Spleen (tissue), 11 donors: ENCODE measurements around the gene CARMIL3. TPM values are rescaled to one million over a fixed set of nuclear protein-coding genes. Genes with fewer than 3 reads are reported as not detected.
"Not testable (repeated sequence)": the region's sequence is repeated elsewhere in the genome, so short reads cannot be mapped to it uniquely, and the experiment has no call there.

ENCODE experiments used
- DNase-seq: peaks from one replicate; pipeline ENCODE4 v3.0.0-alpha.2; 2020
- H3K27ac ChIP-seq, 8 donors: fragments of 200-600 bp; sonication (generic) in 7 of 8; 1 replicate in 4 of 8; 2 replicates in 4 of 8; pipeline versions ENCODE4 v1.5.0 to v1.8.0; 2016 to 2021; ENCODE audit warnings: inconsistent platforms in 4 of 8, mild to moderate bottlenecking in 4 of 8, moderate library complexity in 1 of 8
- H3K27me3 ChIP-seq, 7 donors: fragments of 200-600 bp; sonication (generic) in 6 of 7; replicated peaks in 1 of 7; 1 replicate in 4 of 7; 2 replicates in 3 of 7; pipeline versions ENCODE4 v1.5.0 to v1.8.0; 2016 to 2021; ENCODE audit warnings: inconsistent platforms in 3 of 7, mild to moderate bottlenecking in 1 of 7
- H3K36me3 ChIP-seq, 6 donors: fragments of 200-600 bp; sonication (generic) in 5 of 6; 1 replicate in 4 of 6; 2 replicates in 2 of 6; pipeline versions ENCODE4 v1.5.0 to v1.8.0; 2016 to 2021; ENCODE audit warnings: inconsistent platforms in 2 of 6
- H3K4me1 ChIP-seq, 6 donors: fragments of 200-600 bp; sonication (generic) in 5 of 6; 1 replicate in 3 of 6; 2 replicates in 3 of 6; pipeline versions ENCODE4 v1.5.0 to v1.8.0; 2016 to 2021; ENCODE audit warnings: inconsistent platforms in 3 of 6
- H3K4me3 ChIP-seq, 8 donors: fragments of 200-600 bp; sonication (generic) in 7 of 8; 1 replicate in 4 of 8; 2 replicates in 4 of 8; pipeline versions ENCODE4 v1.5.0 to v1.8.0; 2016 to 2021; ENCODE audit warnings: inconsistent platforms in 4 of 8, mild to moderate bottlenecking in 4 of 8, moderate library complexity in 2 of 8
- H3K9me3 ChIP-seq, 8 donors: fragments of 200-600 bp; sonication (generic) in 7 of 8; 1 replicate in 4 of 8; 2 replicates in 4 of 8; pipeline versions ENCODE4 v1.5.0 to v1.8.0; 2016 to 2021; ENCODE audit warnings: inconsistent platforms in 4 of 8
- CTCF ChIP-seq, 11 experiments: fragments of 200-600 bp in 7 of 11; fragments of 450-650 bp in 4 of 11; sonication (generic) in 4 of 11; IDR thresholded peaks in 8 of 11; conservative IDR thresholded peaks in 3 of 11; 1 replicate in 7 of 11; 2 replicates in 4 of 11; pipeline versions ENCODE4 v1.4.0 to v1.8.0; 2016 to 2021; ENCODE audit warnings: antibody characterized with exemption in 11 of 11, inconsistent platforms in 4 of 11, mild to moderate bottlenecking in 1 of 11
- POLR2A ChIP-seq, 3 donors: fragments of 450-650 bp; IDR thresholded peaks; one replicate each; pipeline ENCODE4 v1.5.1; 2017; ENCODE audit warnings: antibody characterized with exemption in 3 of 3, mild to moderate bottlenecking in 1 of 3
- POLR2AphosphoS5 ChIP-seq, 3 donors: sonication (generic); formaldehyde crosslinking; IDR thresholded peaks; one replicate each; pipeline ENCODE4 v1.5.1; 2017; ENCODE audit warnings: antibody characterized with exemption in 3 of 3
- WGBS, 5 donors: extraction: QIAGEN DNeasy Blood & Tissue Kit in 3 of 5; methylation state at CpG; one replicate each; pipeline versions ENCODE4 v1.1.5 to v1.1.7; 2013 to 2018; 5-methylcytosine and 5-hydroxymethylcytosine counted together
- intact Hi-C: fragments of 100-400 bp; cut with DNase I; formaldehyde crosslinking; loops from one replicate; pipeline ENCODE4 v1.15.0; 2023; ENCODE audit warnings: low total_unique reads
- polyA plus RNA-seq, 3 donors: library from polyadenylated mRNA; stranded (reverse); fragments of 200-250 nt; gene quantifications; one replicate each; pipeline ENCODE4 v1.2.1, GENCODE V29; 2013
- total RNA-seq, 7 donors: library from RNA; depleted of rRNA in 3 of 7; stranded (reverse); fragments of >200 nt in 3 of 7; fragmentation: NEBNext Ultra II Directional in 4 of 7; extraction: Animal tissue kit (Norgen Biotek cat#: 25700) in 4 of 7; gene quantifications; one replicate each; pipeline versions ENCODE4 v1.1.0 to v1.2.1, GENCODE V29; 2016 to 2021
- donor health status: healthy with polysubstance abuse.
- donor health status: DM: no; HTN: no; CAD: no; lungs with moderate emphysema.
- donor health status: DM: no; HTN: no; CAD: no.
- donor health status: Bipolar disorder and iron deficiency.
- donor health status: healthy.
- donor health status: DM: no; HTN: no; CAD: no.
- donor health status: DM: yes; HTN: yes; CAD: no.

Gene CARMIL3
- total and polyA plus RNA-seq, 10 donors, result 0.39 to 3.2 (median 1.4) TPM

GRCh38 chr14:24100982-24101494 lies 49.2 kb downstream of the CARMIL3 start:
- DNase-seq, result peak; percentile 40
- 95 to 100% (median 97%) methylated on average over 2 to 3 of the region's 3 CpGs for WGBS, 5 donors
- no peaks in the 10 kb centered on the region for H3K9me3 ChIP-seq
- H3K36me3 ChIP-seq, result peaks cover 0 to 88% (median 52%) of the 10 kb centered on the region in 6 donors
- no peak overlapping the region for H3K4me3 ChIP-seq
- peaks cover under 1 to 21% (median 4%) of the 10 kb centered on the region in 6 donors for H3K4me1 ChIP-seq
- no peak overlapping the region for H3K27ac ChIP-seq
- TF ChIP-seq POLR2AphosphoS5 (IDR thresholded peaks at IDR 0.05), result no peak
- no peak for TF ChIP-seq CTCF (IDR thresholded peaks at IDR 0.05 in 8 of 11, conservative IDR thresholded peaks at IDR 0.05 in 3 of 11)
- TF ChIP-seq POLR2A (IDR thresholded peaks at IDR 0.05), result no peak
- intact Hi-C loops, result no loop called here
- H3K27me3 ChIP-seq, result no peaks in the 10 kb centered on the region

GRCh38 chr14:24102357-24103048 lies 50.7 kb downstream of the CARMIL3 start:
- Histone ChIP-seq H3K4me1 (peaks cover 3 to 21% (median 12%) of the 10 kb centered on the region in 6 donors), H3K27ac (no peak overlapping the region), H3K27me3 (no peaks in the 10 kb centered on the region), H3K9me3 (no peaks in the 10 kb centered on the region), H3K36me3 (peaks cover 0 to 78% (median 52%) of the 10 kb centered on the region in 6 donors), H3K4me3 (no peak overlapping the region)
- peak; percentile 34 for DNase-seq
- 88 to 95% (median 93%) methylated on average over 7 of the region's 7 CpGs for WGBS, 5 donors
- TF ChIP-seq CTCF (IDR thresholded peaks at IDR 0.05 in 8 of 11, conservative IDR thresholded peaks at IDR 0.05 in 3 of 11) (no peak), POLR2AphosphoS5 (IDR thresholded peaks at IDR 0.05) (peak in 1 of 3 donors; percentile 4), POLR2A (IDR thresholded peaks at IDR 0.05) (no peak)
- intact Hi-C loops, result no loop called here

- H3K9me3 ChIP-seq, result no peaks in the 10 kb centered on the region
- peaks cover 0 to 68% (median 44%) of the 10 kb centered on the region in 6 donors for H3K36me3 ChIP-seq
- intact Hi-C loops, result no loop called here
- H3K27ac ChIP-seq, result no peak overlapping the region
- H3K4me1 ChIP-seq, result peaks cover 3 to 28% (median 18%) of the 10 kb centered on the region in 6 donors
- no peaks in the 10 kb centered on the region for H3K27me3 ChIP-seq
- DNase-seq, result peak; percentile 71
- no peak overlapping the region for H3K4me3 ChIP-seq
- 86 to 96% (median 92%) methylated on average over 12 to 13 of the region's 13 CpGs for WGBS, 5 donors
- TF ChIP-seq POLR2A (IDR thresholded peaks at IDR 0.05) (no peak), POLR2AphosphoS5 (IDR thresholded peaks at IDR 0.05) (peak in 1 of 3 donors; percentile 18)
Observed at GRCh38 chr14:24103451-24103850, 51.6 kb downstream of the CARMIL3 start.

GRCh38 chr14:24105609-24106239 lies 53.9 kb downstream of the CARMIL3 start:
- H3K27me3 ChIP-seq, intact Hi-C loops, DNase-seq, H3K4me3 ChIP-seq, H3K9me3 ChIP-seq: not testable (repeated sequence)
- peaks cover 11 to 50% (median 41%) of the 10 kb centered on the region in 6 donors for H3K4me1 ChIP-seq
- peak overlapping the region in 6 of 8 donors; percentile 4 to 72 (median 54) for H3K27ac ChIP-seq
- WGBS, 5 donors, result 88 to 92% (median 91%) methylated on average over 8 of the region's 8 CpGs
- H3K36me3 ChIP-seq, result peaks cover 0 to 46% (median 21%) of the 10 kb centered on the region in 6 donors
